Adrenal gland (tissue), 5 donors: ENCODE measurements around the gene FAM83D.

Experiments used
- CTCF ChIP-seq, 6 experiments: fragments of 450-650 bp in 4 of 6; fragments of 200-600 bp in 2 of 6; sonication (generic) in 1 of 6; IDR thresholded peaks; 1 replicate in 5 of 6; 2 replicates in 1 of 6; pipeline versions ENCODE4 v1.5.1 to v1.8.0; 2016 to 2021; ENCODE audit warnings: antibody characterized with exemption in 6 of 6, mild to moderate bottlenecking in 2 of 6, moderate library complexity in 1 of 6
- POLR2A ChIP-seq, 2 donors: fragments of 450-650 bp; IDR thresholded peaks; one replicate each; pipeline ENCODE4 v1.6.1; 2017; ENCODE audit warnings: antibody characterized with exemption in 2 of 2, mild to moderate bottlenecking in 2 of 2, moderate library complexity in 1 of 2
- donor health status: DM: no; HTN: no; CAD: no.

- no peak for TF ChIP-seq POLR2A (IDR thresholded peaks at IDR 0.05)
- no peak for TF ChIP-seq CTCF (IDR thresholded peaks at IDR 0.05)
Measured at GRCh38 chr20:38963745-38964144, 37.5 kb downstream of the FAM83D start.
